Pancreas (tissue), 10 donors: ENCODE results near the gene MPPED1. TPM values are rescaled to one million over a fixed set of nuclear protein-coding genes. Genes with fewer than 3 reads are reported as not detected.

Experiments used
- ATAC-seq, 4 donors: fragments of 200-7000 bp; cut with Tn5 transposase; one replicate each; pipeline versions ENCODE4 v1.8.0 to v1.9.1; 2020; ENCODE audit warnings: mild to moderate bottlenecking in 4 of 4, moderate library complexity in 4 of 4
- DNase-seq, 6 donors: peaks; one replicate each; pipeline ENCODE4 v3.0.0-alpha.2; 2020
- FAIRE-seq: peaks from 2 replicates; lab custom pipeline; 2012; peaks lifted over from hg19 to GRCh38; lab: Jason Lieb, UNC
- H3K27ac ChIP-seq, 4 donors: fragments of 200-600 bp; sonication (generic); 1 replicate in 3 of 4; 2 replicates in 1 of 4; pipeline versions ENCODE4 v1.5.0 to v1.8.0; 2020
- H3K27me3 ChIP-seq, 4 donors: fragments of 200-600 bp; one replicate each; pipeline ENCODE4 v1.8.0; 2021
- H3K36me3 ChIP-seq, 3 donors: fragments of 200-600 bp; sonication (generic) in 1 of 3; one replicate each; pipeline versions ENCODE4 v1.5.0 to v1.8.0; 2020 to 2021
- H3K4me1 ChIP-seq, 3 donors: fragments of 200-600 bp; one replicate each; pipeline ENCODE4 v1.8.0; 2021
- H3K4me3 ChIP-seq, 4 donors: fragments of 200-600 bp; sonication (generic) in 2 of 4; one replicate each; pipeline versions ENCODE4 v1.5.0 to v1.8.0; 2020 to 2021
- H3K9me3 ChIP-seq, 4 donors: fragments of 200-600 bp; one replicate each; pipeline ENCODE4 v1.8.0; 2021
- WGBS, 2 donors: extraction: QIAGEN DNeasy Blood & Tissue Kit; methylation state at CpG; one replicate each; pipeline ENCODE4 v1.1.7; 2013; 5-methylcytosine and 5-hydroxymethylcytosine counted together
- intact Hi-C, 3 donors: fragments of 100-400 bp; cut with DNase I; formaldehyde crosslinking; loops; one replicate each; pipeline versions ENCODE4 v1.11.1 to v1.14.2; 2022
- polyA plus RNA-seq, 2 donors: library from polyadenylated mRNA; stranded (reverse); fragments of 200-250 nt; gene quantifications; one replicate each; pipeline ENCODE4 v1.2.3, GENCODE V29; 2013
- total RNA-seq, 6 donors: library from RNA; stranded (reverse); fragmentation: NEBNext Ultra II Directional in 4 of 6; extraction: Animal tissue kit (Norgen Biotek cat#: 25700) in 4 of 6; gene quantifications; one replicate each; pipeline versions ENCODE4 v1.2.1 to v1.2.4, GENCODE V29; 2021 to 2023
- TF ChIP-seq, protein P1 (sequence below), 4 donors: fragments of 200-600 bp; sonication (generic) in 3 of 4; IDR thresholded peaks; one replicate each; pipeline versions ENCODE4 v1.5.0 to v1.8.0; 2021; ENCODE audit warnings: antibody characterized with exemption in 4 of 4
- donor health status: healthy with polysubstance abuse.
- donor health status: DM: no; HTN: no; CAD: no; lungs with moderate emphysema.
- donor health status: DM: no; HTN: no; CAD: no.
- donor health status: control.
- donor health status: control.
- donor health status: Bipolar disorder and iron deficiency.
- donor health status: DM: yes; HTN: yes; CAD: no.
- donor health status: DM: no; HTN: no; CAD: no.
- donor health status: DM: no; HTN: no; CAD: no.
- donor health status: DM: yes; HTN: yes; CAD: no.

MPPED1 gene
- total and polyA plus RNA-seq, 8 donors: 0.05 TPM; not detected in 7

DNA sequence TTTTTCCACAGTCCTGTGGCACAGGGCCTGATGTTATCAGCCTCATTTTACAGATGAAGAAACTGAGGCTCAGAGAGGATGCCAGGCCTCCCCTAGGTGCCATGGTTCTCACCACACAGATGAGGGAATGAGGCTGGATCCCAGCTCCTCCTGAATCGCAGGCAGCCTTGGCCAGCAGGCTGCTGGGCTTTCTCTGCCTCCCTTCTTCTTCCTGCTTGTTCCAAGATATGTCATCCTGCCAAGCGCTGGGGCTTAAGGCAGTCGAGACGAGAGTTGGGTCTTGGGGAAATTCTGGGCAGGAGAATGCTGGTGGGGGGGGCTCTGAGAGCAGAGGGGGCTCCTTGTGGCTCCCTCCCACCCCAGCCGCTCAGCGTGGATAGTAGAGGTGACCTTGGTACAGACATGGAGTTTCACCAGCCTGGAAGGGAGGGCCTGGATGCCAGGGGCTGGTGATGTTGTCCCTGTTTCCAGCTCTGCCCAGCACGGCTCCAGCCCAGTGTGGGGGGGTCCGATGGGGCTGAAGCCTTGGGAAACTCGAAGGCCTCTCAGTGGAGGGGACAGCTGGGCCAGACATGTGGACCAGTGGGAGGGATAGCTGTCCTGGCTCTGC lies 16.6 kb upstream of the MPPED1 start:
- Histone ChIP-seq H3K27me3 (no peaks in the 10 kb centered on the region), H3K4me3 (no peak overlapping the region), H3K4me1 (no peaks in the 10 kb centered on the region), H3K36me3 (no peaks in the 10 kb centered on the region), H3K27ac (no peak overlapping the region), H3K9me3 (no peaks in the 10 kb centered on the region)
- ATAC-seq (no peak), FAIRE-seq (no peak), DNase-seq (peak in 1 of 6 donors; percentile 46)
- intact Hi-C loops: loop anchor here in 1 of 3 donors (10.0 kb wide), 1 partner anchor 450 kb away; no protein-coding TSS in a partner anchor
- TF ChIP-seq, protein P1, sequence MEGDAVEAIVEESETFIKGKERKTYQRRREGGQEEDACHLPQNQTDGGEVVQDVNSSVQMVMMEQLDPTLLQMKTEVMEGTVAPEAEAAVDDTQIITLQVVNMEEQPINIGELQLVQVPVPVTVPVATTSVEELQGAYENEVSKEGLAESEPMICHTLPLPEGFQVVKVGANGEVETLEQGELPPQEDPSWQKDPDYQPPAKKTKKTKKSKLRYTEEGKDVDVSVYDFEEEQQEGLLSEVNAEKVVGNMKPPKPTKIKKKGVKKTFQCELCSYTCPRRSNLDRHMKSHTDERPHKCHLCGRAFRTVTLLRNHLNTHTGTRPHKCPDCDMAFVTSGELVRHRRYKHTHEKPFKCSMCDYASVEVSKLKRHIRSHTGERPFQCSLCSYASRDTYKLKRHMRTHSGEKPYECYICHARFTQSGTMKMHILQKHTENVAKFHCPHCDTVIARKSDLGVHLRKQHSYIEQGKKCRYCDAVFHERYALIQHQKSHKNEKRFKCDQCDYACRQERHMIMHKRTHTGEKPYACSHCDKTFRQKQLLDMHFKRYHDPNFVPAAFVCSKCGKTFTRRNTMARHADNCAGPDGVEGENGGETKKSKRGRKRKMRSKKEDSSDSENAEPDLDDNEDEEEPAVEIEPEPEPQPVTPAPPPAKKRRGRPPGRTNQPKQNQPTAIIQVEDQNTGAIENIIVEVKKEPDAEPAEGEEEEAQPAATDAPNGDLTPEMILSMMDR (IDR thresholded peaks at IDR 0.05): no peak
- 40 to 55% methylated on average over 7 to 9 of the region's 9 CpGs for WGBS, 2 donors

- intact Hi-C loops: loop anchor here in 1 of 3 donors (10.0 kb wide), 1 partner anchor 448 kb away; no protein-coding TSS in a partner anchor
- FAIRE-seq: no peak
- WGBS, 2 donors: 46 to 60% methylated on average over 17 of the region's 17 CpGs
- no peak for ATAC-seq
- Histone ChIP-seq H3K27ac (no peak overlapping the region), H3K4me1 (no peaks in the 10 kb centered on the region), H3K4me3 (no peak overlapping the region), H3K9me3 (no peaks in the 10 kb centered on the region), H3K36me3 (no peaks in the 10 kb centered on the region), H3K27me3 (no peaks in the 10 kb centered on the region)
- TF ChIP-seq, protein P1 (IDR thresholded peaks at IDR 0.05): no peak
- DNase-seq: no peak
These were observed 15.4 kb upstream of the MPPED1 start for GRCh38 chr22:43396321-43396933.

DNA sequence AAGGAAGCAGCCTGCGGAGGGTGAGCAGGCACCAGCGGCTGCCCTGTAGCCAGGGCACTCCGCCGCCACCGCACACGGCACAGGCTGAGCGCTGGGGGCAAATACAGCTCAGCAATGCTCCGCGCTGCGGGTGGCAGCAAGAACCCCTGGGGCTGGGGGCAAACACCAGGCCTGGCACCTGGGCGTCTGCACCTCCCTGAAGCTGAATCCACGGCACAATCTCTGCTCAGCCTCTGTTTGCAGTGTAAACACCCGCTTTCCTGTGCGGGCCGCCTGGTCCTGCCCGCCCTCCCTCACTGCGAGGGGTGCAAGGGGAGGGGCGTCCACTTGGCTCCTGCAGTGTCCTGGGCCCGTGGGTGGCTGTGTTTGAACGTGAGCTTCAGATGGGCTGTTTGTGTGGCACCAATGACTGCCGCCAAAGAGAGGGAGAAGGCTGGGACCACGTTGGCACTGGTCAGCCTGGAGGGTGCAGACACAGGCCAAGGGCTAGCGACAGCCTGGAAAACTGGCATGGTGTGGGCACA lies 14.8 kb upstream of the MPPED1 start:
- H3K27me3 ChIP-seq: no peaks in the 10 kb centered on the region
- H3K4me1 ChIP-seq: no peaks in the 10 kb centered on the region
- H3K9me3 ChIP-seq: no peaks in the 10 kb centered on the region
- ATAC-seq (peak in 3 of 4 donors; percentile 29 to 45 (median 30)), FAIRE-seq (no peak), DNase-seq (peak in 1 of 6 donors; percentile 46)
- intact Hi-C loops: loop anchor here in 1 of 3 donors (10.0 kb wide), 1 partner anchor 448 kb away; no protein-coding TSS in a partner anchor
- no peaks in the 10 kb centered on the region for H3K36me3 ChIP-seq
- H3K4me3 ChIP-seq: no peak overlapping the region
- WGBS, 2 donors: 14 to 17% methylated on average over 23 of the region's 23 CpGs
- TF ChIP-seq, protein P1 (IDR thresholded peaks at IDR 0.05): no peak
- H3K27ac ChIP-seq: no peak overlapping the region

- TF ChIP-seq, protein P1 (IDR thresholded peaks at IDR 0.05): no peak
- peak in 1 of 6 donors; percentile 38 for DNase-seq
- no peaks in the 10 kb centered on the region for H3K27me3 ChIP-seq
- FAIRE-seq: no peak
- no peaks in the 10 kb centered on the region for H3K4me1 ChIP-seq
- H3K27ac ChIP-seq: no peak overlapping the region
- ATAC-seq: no peak
- 67 to 79% methylated on average over 7 of the region's 7 CpGs for WGBS, 2 donors
- H3K9me3 ChIP-seq: no peaks in the 10 kb centered on the region
- H3K4me3 ChIP-seq: no peak overlapping the region
- intact Hi-C loops: loop anchor here in 1 of 3 donors (10.0 kb wide), 1 partner anchor 447 kb away; no protein-coding TSS in a partner anchor
- no peaks in the 10 kb centered on the region for H3K36me3 ChIP-seq
These were observed 14.0 kb upstream of the MPPED1 start for GRCh38 chr22:43397766-43398165.
